Neural cell (in vitro differentiated cells): ENCODE data around the gene CYB5R2.

Experiments
- CTCF ChIP-seq: fragments of 450-650 bp; IDR thresholded peaks from 2 replicates; pipeline ENCODE4 v1.5.1; 2014; ENCODE audit warnings: antibody characterized with exemption, mild to moderate bottlenecking, moderate library complexity; ENCODE audit not compliant: poor library complexity, severe bottlenecking
- EZH2 ChIP-seq: fragments of 200-600, 300-800 bp; shearing (Covaris generic), sonication (generic); IDR thresholded peaks from 2 replicates; pipeline ENCODE4 v1.6.1; 2014; ENCODE audit warnings: antibody characterized with exemption, low read length, borderline replicate concordance, mild to moderate bottlenecking; ENCODE audit not compliant: insufficient read depth, poor library complexity, severe bottlenecking
- POLR2AphosphoS5 ChIP-seq: IDR thresholded peaks from 2 replicates; pipeline ENCODE4 v1.6.1; 2012
- RAD21 ChIP-seq: fragments of 450-650 bp; conservative IDR thresholded peaks from 2 replicates; pipeline ENCODE4 v1.6.1; 2014; ENCODE audit warnings: antibody characterized with exemption, mild to moderate bottlenecking, moderate library complexity
- REST ChIP-seq: IDR thresholded peaks from 2 replicates; pipeline ENCODE4 v1.6.1; 2012; ENCODE audit warnings: borderline replicate concordance
- SMC3 ChIP-seq: fragments of 450-650 bp; conservative IDR thresholded peaks from 2 replicates; pipeline ENCODE4 v1.6.1; 2014; ENCODE audit warnings: antibody characterized with exemption, mild to moderate bottlenecking, moderate library complexity; ENCODE audit not compliant: poor library complexity
- TAF1 ChIP-seq: IDR thresholded peaks from 2 replicates; pipeline ENCODE4 v1.6.1; 2012; ENCODE audit warnings: low read depth

- TF ChIP-seq TAF1, result no peak
- TF ChIP-seq POLR2AphosphoS5, result no peak
- TF ChIP-seq CTCF, result no peak
- TF ChIP-seq EZH2, result no peak
- no peak for TF ChIP-seq REST
- no peak for TF ChIP-seq RAD21
- TF ChIP-seq SMC3, result no peak
Measured at GRCh38 chr11:7675631-7676030, 2.3 kb upstream of the CYB5R2 start.
